NCI-H2227 (cell line): ENCODE measurements around the gene OBSCN.

Source experiments
- DNase-seq: peaks from one replicate; lab custom pipeline; 2025; ENCODE audit not compliant: unreplicated experiment; lab: John Stamatoyannopoulos, UW

The OBSCN gene

DNA sequence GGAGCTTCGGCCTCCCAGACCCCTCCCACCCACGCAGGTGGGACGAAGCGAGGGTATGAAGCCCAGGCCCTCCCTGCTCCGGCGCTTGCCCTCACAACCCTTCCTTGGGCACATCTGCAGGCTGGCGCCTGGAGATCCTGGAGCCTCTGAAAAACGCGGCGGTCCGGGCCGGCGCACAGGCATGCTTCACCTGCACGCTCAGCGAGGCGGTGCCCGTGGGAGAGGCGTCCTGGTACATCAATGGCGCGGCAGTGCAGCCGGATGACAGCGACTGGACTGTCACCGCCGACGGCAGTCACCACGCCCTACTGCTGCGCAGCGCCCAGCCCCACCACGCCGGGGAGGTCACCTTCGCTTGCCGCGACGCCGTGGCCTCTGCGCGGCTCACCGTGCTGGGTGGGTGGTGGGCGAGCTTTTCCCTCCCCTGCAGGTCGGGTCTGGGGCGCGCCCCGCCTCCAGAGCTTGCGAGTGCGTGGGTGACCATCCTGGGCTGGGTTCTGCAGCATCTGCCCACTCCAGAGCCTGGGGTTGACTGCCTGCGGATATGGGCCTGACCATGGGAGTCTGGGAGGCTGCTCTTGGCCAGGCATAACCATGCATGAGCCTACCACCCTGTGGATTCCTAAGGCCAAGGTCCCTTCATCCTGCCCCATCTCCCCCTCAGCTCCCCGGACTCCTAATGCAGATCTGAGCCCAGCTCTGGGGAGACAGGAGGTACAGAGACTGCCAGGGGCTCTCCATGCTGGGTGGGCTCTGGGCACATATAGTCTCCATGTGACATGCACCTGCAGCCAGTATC lies 108.9 kb downstream of the OBSCN start:
- DNase-seq, result no peak

DNA sequence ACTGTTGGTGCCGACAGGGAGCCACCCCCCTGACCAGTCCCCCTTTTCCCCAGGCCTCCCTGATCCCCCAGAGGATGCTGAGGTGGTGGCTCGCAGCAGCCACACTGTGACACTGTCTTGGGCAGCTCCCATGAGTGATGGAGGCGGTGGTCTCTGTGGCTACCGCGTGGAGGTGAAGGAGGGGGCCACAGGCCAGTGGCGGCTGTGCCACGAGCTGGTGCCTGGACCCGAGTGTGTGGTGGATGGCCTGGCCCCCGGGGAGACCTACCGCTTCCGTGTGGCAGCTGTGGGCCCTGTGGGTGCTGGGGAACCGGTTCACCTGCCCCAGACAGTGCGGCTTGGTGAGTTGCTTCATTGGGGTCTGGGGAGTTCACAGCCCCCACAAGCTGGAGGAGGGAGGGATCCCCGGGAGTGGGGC lies 109.6 kb downstream of the OBSCN start:
- no peak for DNase-seq

DNA sequence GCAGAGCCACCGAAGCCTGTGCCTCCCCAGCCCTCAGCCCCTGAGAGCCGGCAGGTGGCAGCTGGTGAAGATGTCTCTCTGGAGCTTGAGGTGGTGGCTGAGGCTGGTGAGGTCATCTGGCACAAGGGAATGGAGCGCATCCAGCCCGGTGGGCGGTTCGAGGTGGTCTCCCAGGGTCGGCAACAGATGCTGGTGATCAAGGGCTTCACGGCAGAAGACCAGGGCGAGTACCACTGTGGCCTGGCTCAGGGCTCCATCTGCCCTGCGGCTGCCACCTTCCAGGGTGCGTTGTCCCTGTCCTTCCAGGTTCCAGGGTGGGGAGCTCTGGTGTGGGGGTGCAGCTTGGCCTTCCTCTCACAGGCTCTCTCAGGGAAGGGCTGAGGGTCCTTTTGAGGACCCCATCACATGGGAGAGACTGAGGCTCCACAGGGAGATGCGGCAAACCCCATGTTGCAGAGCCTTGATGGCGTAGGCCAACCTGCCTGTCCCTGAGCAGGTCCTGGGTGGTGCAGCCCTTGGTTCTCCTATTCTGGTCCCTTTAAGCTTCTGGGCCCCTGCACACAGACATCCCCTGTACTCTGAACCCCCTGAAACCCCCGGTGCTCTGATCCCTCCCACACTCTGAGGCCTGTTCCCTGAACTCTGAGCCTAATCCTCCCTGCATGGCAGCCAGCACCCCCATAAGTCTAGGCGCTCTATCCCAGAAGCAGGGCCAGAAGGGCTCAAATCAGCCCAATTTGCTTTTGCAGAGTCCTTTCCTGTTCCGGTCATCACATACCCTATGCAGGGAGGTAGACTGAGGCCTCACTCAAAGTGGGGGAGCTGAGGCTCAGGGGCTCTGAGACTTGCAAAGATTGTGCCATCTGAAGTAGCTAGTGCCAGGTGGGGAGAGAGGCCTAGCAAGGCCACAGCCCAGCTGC lies 110.3 kb downstream of the OBSCN start:
- no peak for DNase-seq

DNA sequence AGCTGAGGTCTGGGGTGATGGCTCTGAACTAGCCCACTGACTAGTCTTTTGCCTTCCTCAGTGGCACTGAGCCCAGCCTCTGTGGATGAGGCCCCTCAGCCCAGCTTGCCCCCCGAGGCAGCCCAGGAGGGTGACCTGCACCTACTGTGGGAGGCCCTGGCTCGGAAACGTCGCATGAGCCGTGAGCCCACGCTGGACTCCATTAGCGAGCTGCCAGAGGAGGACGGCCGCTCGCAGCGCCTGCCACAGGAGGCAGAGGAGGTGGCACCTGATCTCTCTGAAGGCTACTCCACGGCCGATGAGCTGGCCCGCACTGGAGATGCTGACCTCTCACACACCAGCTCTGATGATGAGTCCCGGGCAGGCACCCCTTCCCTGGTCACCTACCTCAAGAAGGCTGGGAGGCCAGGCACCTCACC lies 111.0 kb downstream of the OBSCN start:
- DNase-seq, result no peak

DNA sequence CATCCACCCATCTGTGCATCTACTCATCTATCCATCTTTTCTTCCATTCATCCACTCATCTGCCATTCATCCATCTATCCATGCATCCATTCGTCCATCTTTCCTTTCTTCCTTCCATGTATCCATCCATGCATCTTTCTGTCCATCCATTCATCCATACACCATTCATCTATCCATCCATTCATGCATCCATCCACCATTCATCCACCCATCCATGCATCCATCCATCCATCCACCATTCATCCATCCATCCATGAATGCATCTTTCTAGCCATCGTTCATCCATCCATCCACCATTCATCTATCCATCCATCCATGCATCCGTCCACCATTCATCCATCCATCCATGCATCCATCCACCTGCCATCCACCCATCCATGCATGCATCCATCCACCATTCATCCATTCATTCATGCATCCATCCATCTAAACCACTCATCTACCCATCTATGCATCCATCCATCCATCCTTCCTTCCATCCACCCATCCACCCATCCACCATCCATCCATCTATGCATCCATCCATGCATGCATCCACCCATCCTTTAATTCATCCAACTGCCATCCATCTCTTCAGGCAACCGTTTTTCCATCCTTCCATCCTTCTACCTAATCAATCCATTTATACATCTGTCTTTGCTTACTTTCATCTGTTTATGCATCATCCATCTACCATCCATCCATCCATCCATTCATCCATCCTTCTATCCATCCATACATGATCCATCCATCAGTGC lies 111.7 kb downstream of the OBSCN start:
- no peak for DNase-seq

DNA sequence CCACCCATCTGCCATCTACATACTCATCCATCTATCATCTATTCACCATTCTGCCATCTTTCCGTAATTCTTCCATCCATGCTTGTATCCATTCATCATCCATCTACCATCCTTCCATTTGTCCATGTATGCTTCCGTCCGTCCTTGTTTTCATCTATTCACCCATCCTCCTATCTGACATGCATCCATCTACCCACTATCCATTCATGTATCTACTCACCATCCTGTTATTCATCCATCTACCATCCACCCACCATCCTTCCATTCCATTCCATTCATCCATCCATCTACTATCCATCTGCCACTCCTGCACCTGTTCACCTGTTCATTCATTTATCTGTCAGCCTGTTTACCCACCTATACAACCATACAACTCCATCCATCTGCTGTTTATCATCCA lies 112.5 kb downstream of the OBSCN start:
- DNase-seq, result no peak

DNA sequence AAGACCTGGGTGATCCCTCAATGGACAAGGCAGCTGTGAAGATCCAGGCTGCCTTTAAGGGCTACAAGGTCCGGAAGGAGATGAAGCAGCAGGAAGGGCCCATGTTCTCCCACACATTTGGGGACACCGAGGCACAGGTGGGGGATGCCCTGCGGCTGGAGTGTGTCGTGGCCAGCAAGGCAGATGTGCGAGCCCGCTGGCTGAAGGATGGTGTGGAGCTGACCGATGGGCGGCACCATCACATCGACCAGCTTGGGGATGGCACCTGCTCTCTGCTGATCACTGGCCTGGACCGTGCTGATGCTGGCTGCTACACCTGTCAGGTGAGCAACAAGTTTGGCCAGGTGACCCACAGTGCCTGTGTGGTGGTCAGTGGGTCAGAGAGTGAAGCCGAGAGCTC lies 113.6 kb downstream of the OBSCN start:
- DNase-seq, result no peak

DNA sequence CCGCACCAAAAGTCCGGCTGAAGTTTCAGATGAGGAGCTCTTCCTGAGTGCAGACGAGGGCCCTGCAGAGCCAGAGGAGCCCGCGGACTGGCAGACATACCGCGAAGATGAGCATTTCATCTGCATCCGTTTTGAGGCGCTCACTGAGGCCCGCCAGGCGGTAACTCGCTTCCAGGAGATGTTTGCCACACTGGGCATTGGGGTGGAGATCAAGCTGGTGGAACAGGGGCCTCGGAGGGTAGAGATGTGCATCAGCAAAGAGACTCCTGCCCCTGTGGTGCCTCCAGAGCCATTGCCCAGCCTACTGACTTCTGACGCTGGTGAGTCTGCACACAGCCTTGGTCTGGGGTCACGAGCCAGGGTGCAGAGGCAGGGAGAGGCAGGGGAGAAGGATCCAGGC lies 114.1 kb downstream of the OBSCN start:
- no peak for DNase-seq

DNA sequence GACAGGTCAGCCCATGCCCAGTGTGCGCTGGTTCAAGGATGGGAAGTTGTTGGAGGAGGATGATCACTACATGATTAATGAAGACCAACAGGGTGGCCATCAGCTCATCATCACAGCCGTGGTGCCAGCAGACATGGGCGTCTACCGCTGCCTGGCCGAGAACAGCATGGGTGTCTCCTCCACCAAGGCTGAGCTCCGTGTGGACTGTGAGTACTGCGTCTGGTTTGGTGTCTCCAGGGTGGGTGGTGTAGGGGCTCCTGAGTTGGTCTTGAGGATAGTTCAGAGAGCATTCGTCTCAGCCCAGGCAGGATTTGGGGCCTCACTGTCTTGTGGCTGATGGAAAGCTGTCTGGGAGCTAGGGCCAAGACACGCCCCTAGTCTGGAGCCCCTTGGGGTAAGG lies 115.6 kb downstream of the OBSCN start:
- no peak for DNase-seq

DNA sequence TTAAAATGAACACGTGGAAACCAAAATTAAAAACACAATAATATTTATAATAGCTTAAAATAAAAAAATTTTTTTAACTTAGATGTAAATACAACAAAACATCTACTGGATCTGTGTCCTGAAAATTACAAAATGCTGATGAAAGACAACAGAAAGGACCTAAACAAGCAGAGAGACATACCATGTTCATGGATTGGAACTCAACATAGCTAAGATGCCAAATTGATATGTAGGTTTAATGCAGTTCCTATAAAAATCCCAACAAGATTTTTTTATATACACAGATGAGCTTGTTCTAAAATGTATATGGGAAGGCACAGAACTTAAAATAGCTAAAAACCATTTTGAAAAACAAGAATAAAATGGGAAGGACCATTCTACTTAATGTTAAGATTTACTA lies 117.4 kb downstream of the OBSCN start:
- no peak for DNase-seq

DNA sequence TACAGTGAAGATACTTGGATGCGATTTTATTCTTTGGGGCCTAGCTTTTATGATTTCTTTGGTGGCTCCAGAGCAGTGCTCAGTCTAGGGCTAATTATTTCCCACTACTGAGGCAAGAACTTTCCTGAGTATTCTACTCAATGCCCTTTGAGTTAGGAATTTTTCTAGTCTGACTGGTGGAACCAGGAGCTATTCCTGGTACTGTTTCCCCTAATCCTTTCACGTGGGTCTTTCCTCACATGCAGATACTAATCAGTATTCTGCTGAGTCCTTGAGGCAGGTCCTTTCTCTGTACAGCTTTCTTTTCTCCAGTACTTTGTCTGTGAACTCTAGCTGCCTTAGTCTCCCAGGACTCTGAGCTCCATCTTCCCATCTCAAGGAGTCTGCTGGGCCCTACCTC lies 122.0 kb downstream of the OBSCN start:
- no peak for DNase-seq

DNA sequence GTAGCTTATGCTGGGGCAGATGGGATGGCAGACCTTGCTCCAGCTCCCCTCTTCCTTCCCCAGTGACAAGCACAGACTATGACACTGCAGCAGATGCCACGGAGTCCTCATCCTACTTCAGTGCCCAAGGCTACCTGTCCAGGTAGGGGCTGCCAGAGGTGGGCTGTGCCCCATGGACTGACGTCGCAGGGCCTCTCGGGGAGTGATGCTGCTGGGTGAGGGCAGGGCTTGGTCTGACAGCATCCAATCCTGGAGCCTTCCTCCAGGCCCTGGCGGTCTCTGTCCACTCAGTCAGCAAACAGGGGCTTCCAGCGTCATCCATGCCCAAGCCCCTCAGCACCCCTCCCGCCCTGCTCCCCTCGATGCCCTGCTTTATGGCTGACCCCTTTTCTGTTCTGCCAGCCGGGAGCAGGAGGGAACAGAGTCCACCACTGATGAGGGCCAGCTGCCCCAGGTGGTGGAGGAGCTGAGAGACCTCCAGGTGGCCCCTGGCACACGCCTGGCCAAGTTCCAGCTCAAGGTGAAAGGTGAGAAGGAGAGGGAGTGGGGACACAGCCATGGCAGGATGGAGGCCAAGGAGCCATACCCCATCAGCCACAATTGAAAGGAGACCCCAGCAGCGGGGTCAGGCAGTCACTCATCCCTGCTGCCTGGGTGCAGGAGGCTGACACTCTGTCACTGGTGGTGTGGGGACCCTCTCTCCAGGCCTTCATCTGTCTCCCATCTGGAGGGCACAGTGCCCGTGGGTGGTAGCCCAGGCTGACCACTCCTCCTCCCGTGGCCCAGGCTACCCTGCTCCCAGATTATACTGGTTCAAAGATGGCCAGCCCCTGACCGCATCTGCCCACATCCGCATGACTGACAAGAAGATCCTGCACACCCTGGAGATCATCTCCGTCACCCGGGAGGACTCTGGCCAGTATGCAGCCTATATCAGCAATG lies 125.2 kb downstream of the OBSCN start:
- DNase-seq, result no peak

DNA sequence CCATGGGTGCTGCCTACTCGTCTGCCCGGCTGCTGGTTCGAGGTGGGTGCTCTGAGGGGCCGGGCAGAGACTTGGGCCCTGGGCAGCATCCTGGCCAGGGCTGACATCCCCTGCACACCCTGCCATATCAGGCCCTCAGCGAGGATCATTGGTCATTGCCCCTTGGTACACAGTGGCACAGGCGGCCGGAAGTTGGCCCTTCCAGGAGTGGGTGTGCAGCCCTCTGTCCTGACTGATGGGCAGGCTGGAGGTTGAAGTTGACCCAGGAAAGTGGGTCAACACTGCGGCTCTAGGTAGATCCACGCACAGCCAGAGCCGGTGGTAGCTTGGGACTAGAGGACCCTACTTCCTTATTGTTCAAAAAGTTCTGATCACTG lies 125.9 kb downstream of the OBSCN start:
- no peak for DNase-seq

DNA sequence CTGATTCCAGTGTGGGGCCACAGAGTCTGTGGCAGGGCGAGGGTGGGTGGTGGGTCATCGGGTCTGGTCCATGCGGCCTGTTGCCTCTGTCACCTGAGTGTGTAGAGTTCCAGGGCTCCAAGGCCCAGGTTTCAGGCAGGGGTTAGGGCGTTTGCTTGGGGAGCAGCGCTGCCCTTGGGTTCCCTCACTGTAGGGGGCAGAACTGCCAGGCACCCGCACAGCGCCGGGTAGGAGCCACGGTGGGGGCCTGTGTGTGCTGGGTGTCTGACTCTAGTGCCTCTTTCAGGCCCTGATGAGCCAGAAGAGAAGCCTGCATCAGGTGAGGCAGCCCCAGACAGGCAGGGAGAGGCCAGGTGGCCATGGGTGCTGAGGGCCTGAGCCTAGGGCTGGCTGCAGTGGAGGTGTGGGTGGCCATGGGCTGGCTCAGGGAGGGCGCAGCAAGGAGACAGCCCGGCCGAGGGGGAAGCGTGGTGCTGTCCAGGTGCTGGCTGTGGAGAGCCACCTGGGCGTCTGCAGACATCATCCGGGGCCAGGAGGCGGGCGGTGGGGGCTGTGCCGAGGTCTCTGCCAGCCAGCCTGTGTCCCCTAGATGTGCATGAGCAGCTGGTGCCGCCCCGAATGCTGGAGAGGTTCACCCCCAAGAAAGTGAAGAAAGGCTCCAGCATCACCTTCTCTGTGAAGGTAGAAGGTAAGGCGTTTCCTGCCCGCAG lies 126.5 kb downstream of the OBSCN start:
- DNase-seq, result no peak

DNA sequence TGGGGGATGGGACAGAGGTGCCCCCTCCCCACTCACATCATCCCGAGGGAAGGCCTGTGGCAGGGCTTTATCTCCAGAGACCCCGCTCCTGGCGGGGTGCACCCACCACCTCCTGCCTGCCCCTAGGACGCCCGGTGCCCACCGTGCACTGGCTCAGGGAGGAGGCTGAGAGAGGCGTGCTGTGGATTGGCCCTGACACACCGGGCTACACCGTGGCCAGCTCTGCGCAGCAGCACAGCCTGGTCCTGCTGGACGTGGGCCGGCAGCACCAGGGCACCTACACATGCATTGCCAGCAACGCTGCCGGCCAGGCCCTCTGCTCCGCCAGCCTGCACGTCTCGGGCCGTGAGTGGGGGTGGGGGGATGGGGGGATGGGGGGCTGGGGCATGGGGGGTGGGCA lies 127.1 kb downstream of the OBSCN start:
- no peak for DNase-seq

DNA sequence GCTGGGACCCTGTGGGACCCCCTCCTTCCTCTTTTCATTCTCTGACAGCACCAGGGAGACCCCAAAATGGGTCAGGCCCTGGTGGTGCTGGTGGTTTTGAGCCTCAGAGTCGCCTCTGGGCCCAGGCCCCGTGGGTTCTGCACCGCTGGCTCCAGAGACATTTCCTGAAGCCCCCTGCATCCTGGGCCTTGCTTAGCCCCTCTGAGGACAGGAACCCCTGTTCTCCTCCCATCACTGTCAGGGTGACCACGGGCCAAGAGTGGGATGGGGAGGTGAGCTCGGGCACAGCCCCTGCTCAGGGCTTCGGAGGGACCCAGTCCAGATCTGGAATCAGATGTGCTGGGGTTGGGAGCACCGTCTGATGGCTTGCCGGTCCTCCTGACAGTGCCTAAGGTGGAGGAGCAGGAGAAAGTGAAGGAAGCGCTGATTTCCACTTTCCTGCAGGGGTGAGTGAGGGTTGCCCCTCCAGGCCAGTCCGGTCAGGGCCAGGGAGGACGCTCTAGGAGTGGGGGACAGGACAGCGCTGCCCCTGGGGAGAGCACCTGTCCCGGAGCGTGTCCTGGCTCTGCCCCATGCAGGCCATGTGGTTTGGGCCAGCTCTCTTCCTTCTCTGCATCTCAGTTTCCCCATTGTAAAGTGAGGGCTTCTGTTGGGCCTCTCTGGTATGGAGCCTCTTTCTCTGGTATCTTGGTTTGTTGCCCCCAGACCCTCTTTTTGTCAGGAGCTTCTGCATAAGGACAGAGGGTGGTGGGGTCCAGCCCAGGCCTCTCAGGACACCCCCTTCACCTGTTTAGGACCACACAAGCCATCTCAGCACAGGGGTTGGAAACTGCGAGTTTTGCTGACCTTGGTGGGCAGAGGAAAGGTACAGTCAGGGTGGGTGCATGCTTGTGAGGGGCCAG lies 127.8 kb downstream of the OBSCN start:
- DNase-seq, result no peak

DNA sequence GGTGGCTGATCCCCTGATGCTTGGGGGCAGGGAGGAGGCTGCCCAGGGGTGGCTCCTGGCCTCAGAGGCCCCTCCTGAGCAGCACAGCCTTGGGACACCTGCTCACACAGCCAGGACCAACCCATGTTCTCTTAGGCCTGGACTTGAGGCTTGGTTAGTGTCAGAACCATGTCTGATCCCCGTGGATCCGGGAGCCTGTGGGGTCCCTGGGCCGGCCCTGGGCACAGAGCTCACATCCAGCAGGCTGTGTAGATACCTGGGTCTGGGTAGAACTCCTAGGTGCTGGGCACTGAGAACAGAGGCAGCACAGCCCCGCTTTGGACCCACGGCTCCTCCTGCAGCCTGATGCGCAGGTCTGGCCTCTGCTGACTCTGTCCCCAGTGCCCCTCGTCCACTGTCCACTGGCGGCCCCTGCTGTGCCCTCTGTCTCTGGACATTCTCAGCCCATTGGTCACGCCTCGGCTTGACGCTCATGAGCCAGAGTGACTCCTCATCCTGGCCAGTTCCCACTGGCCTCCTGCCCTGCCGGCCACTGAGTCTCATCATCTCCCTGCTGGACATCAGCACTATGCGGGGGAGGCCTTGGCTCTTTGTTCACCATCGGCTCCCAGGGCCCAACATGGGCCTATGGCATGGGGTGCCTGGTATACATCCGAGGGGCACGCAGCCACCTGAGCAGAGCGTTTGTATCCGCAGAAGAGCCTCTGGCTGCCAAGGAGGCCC lies 128.6 kb downstream of the OBSCN start:
- DNase-seq, result no peak

DNA sequence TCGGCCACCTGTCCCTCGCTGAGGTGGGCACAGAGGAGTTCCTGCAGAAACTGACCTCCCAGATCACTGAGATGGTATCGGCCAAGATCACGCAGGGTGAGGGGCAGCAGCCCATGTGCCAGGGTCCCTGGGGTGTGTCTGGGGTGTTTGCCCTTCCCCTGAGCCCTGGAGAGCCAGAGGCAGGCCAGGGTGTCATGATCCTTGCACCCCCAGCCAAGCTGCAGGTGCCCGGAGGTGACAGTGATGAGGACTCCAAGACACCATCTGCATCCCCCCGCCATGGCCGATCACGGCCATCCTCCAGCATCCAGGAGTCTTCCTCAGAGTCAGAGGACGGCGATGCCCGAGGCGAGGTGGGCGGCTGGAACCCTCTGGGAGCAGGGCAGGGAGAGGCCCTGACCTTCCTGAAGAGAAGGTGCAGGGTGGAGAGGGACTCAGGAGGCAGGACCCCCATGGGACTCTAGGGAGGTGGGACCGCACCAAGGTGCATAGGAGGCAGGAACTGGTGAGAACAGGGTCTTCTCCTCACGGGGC lies 129.3 kb downstream of the OBSCN start:
- DNase-seq, result no peak
